Thyroid gland (tissue), 4 donors: Measurements from ENCODE around the gene FGD3. TPM values are rescaled to one million over a fixed set of nuclear protein-coding genes. Genes with fewer than 3 reads are reported as not detected.
A peak's percentile ranks its signal among the peaks of the same experiment; 100 is the strongest.

Experiments
- DNase-seq, 2 donors: peaks; one replicate each; pipeline ENCODE4 v3.0.0-alpha.2; 2019
- H3K27ac ChIP-seq, 3 donors: fragments of 200-600 bp; sonication (generic); 1 replicate in 2 of 3; 2 replicates in 1 of 3; pipeline ENCODE4 v1.5.1; 2016 to 2019; ENCODE audit warnings: mild to moderate bottlenecking in 1 of 3, moderate library complexity in 1 of 3
- H3K27me3 ChIP-seq: fragments of 200-600 bp; sonication (generic); one replicate; pipeline ENCODE4 v1.5.1; 2019
- H3K36me3 ChIP-seq, 2 donors: fragments of 200-600 bp; sonication (generic); one replicate each; pipeline ENCODE4 v1.5.1; 2016 to 2019
- H3K4me1 ChIP-seq, 2 donors: fragments of 200-600 bp; sonication (generic); one replicate each; pipeline ENCODE4 v1.5.1; 2017 to 2019
- H3K4me3 ChIP-seq, 3 donors: fragments of 200-600 bp; sonication (generic); replicated peaks in 1 of 3; 1 replicate in 2 of 3; 2 replicates in 1 of 3; pipeline ENCODE4 v1.5.1; 2016; ENCODE audit warnings: mild to moderate bottlenecking in 1 of 3
- H3K9me3 ChIP-seq: fragments of 200-600 bp; sonication (generic); one replicate; pipeline ENCODE4 v1.5.1; 2017
- POLR2A ChIP-seq, 2 donors: fragments of 450-650 bp; IDR thresholded peaks; one replicate each; pipeline ENCODE4 v1.6.1; 2017; ENCODE audit warnings: antibody characterized with exemption in 2 of 2, mild to moderate bottlenecking in 2 of 2, moderate library complexity in 1 of 2
- WGBS, 2 donors: methylation state at CpG; one replicate each; pipeline ENCODE4 v1.1.5; 2017; 5-methylcytosine and 5-hydroxymethylcytosine counted together
- intact Hi-C: fragments of 100-400 bp; cut with DNase I; formaldehyde crosslinking; loops from one replicate; pipeline ENCODE4 v1.15.1; 2023
- total RNA-seq, 4 donors: library from RNA; depleted of rRNA; stranded (reverse); fragments of >200 nt; gene quantifications; one replicate each; pipeline ENCODE4 v1.2.3, GENCODE V29; 2016
- TF ChIP-seq, protein P1 (sequence below), 6 experiments: fragments of 200-600 bp in 3 of 6; fragments of 450-650 bp in 3 of 6; sonication (generic) in 3 of 6; IDR thresholded peaks; one replicate each; pipeline ENCODE4 v1.5.1; 2016 to 2019; ENCODE audit warnings: antibody characterized with exemption in 6 of 6, mild to moderate bottlenecking in 2 of 6, inconsistent platforms in 1 of 6, moderate library complexity in 1 of 6

The FGD3 gene
- total RNA-seq, 4 donors from 2014 or later = 5.2 to 6.6 (median 5.6) TPM

DNA sequence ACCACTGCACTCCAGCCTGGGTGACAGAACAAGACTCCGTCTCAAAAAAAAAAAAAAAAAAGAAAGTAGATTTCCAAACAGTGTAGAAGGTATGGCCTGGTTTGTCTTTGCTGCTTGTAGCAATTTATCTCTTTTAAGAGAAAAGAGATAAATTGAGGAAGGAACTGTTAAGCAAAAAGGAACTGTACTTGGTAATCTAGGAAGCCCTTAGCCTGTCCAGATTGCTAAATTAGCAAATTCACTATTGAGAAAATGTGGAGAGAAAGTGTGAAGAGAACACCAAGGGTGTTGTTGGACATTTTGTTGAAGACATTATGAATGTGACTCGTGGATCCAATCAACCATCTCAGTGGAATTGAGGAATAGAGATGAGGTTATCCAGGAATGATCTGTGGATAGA, 98.2 kb downstream of the FGD3 start:
- Histone ChIP-seq H3K4me3 (no peak overlapping the region), H3K36me3 (no peaks in the 10 kb centered on the region), H3K9me3 (no peaks in the 10 kb centered on the region), H3K4me1 (peaks cover 0 to 10% of the 10 kb centered on the region in 2 donors), H3K27me3 (no peaks in the 10 kb centered on the region), H3K27ac (no peak overlapping the region)
- 76 to 79% methylated on average over 2 of the region's 2 CpGs for WGBS, 2 donors
- intact Hi-C loops = no loop called here
- no peak for DNase-seq
- TF ChIP-seq POLR2A (IDR thresholded peaks at IDR 0.05) = no peak
- TF ChIP-seq, protein P1, sequence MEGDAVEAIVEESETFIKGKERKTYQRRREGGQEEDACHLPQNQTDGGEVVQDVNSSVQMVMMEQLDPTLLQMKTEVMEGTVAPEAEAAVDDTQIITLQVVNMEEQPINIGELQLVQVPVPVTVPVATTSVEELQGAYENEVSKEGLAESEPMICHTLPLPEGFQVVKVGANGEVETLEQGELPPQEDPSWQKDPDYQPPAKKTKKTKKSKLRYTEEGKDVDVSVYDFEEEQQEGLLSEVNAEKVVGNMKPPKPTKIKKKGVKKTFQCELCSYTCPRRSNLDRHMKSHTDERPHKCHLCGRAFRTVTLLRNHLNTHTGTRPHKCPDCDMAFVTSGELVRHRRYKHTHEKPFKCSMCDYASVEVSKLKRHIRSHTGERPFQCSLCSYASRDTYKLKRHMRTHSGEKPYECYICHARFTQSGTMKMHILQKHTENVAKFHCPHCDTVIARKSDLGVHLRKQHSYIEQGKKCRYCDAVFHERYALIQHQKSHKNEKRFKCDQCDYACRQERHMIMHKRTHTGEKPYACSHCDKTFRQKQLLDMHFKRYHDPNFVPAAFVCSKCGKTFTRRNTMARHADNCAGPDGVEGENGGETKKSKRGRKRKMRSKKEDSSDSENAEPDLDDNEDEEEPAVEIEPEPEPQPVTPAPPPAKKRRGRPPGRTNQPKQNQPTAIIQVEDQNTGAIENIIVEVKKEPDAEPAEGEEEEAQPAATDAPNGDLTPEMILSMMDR (IDR thresholded peaks at IDR 0.05) = no peak

DNA sequence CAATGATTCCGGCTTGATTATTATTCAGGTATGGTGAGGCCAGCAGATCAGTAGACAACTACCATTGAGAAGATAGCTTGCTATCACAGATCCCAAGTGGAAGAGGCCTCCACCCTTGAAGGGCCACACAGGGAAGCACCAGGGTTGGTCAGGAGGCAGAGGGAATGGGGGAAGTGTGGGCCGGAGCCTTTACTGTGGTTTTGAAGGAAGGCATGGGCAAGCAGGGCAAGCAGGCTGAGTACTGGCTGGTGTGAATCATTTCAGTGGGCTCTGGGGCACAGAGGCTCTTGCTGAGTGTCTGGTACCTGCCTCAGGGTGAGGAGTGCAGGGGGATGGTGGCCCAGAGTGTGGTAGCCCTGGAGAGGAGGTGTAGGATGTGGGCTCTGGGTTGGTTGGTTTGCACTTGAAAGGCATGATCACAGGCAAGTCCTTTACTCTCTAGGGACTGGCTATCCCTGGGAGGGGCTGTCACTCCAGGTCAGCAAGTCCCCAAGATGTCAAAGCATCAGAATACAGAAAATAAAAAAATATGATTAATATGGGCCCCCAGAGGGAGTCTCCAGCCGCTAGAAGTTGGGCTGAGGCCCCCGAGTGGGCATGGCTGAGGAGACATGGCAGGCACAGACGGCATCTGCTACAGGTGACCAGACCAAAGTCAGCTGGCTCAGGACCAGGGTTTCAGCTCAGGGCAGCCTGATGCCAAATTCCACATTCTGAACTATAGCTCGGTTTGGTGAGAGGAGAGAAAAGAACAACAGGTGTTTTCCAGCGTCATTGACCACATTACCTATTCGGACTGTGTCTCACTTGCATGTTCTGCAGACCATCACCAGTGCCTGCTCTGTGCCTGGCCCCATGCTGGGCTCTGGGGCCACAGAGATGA, 101.5 kb downstream of the FGD3 start:
- intact Hi-C loops = no loop called here
- no peak overlapping the region for H3K4me3 ChIP-seq
- peak overlapping the region in 2 of 3 donors; percentile 7 to 75 for H3K27ac ChIP-seq
- WGBS, 2 donors = 47 to 61% methylated on average over 8 of the region's 8 CpGs
- no peaks in the 10 kb centered on the region for H3K9me3 ChIP-seq
- no peaks in the 10 kb centered on the region for H3K27me3 ChIP-seq
- no peaks in the 10 kb centered on the region for H3K36me3 ChIP-seq
- H3K4me1 ChIP-seq = peaks cover 18 to 38% of the 10 kb centered on the region in 2 donors
- TF ChIP-seq, protein P1 (IDR thresholded peaks at IDR 0.05) = no peak
- no peak for TF ChIP-seq POLR2A (IDR thresholded peaks at IDR 0.05)
- DNase-seq = peak; percentile 75 to 77

DNA sequence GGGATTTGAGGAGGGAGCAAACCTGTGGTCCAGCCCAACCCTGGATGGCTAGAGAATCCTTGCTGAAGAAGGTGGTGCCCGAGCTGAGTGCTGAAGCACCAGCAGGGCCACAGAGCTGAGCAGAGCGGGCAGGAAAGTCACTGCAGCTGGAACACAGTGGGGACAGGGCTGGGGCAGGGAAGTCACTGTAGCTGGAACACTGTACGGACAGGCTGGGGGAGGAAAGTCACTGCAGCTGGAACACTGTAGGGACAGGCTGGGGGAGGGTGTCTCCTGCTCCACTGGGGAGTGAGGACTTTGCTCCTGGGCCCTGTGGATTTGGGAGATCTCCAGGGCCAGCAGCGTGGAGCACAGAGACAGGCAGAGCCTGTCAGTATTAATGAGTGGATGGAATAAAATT, 102.2 kb downstream of the FGD3 start:
- Histone ChIP-seq H3K36me3 (no peaks in the 10 kb centered on the region), H3K4me1 (peaks cover 24 to 45% of the 10 kb centered on the region in 2 donors), H3K27me3 (no peaks in the 10 kb centered on the region), H3K9me3 (no peaks in the 10 kb centered on the region), H3K27ac (peak overlapping the region in 2 of 3 donors; percentile 7 to 75), H3K4me3 (no peak overlapping the region)
- intact Hi-C loops = no loop called here
- peak; percentile 15 to 32 for DNase-seq
- TF ChIP-seq, protein P1 (IDR thresholded peaks at IDR 0.05) = no peak
- WGBS, 2 donors = 68 to 83% methylated on average over 4 of the region's 4 CpGs

DNA sequence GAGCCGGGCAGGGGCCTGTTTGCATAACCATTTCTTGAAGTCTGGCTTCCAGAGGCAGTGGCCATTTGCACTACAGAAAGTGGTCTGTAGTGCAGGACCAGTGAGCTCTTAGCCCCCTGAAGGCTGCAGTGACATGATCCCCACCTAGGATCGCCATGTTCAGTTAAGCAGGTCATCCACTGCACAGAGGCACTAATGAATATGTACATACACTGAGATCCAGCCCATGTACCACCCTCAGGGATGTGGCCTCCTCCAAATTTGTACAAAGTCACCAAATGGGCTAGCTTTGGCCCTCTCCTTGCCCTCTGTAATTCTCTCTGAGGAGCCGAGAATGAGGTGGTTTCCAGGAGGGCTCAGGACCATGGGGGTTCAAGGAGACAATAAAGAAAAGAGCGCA, 102.9 kb downstream of the FGD3 start:
- DNase-seq = no peak
- no peak for TF ChIP-seq POLR2A (IDR thresholded peaks at IDR 0.05)
- TF ChIP-seq, protein P1 (IDR thresholded peaks at IDR 0.05) = no peak
- no peaks in the 10 kb centered on the region for H3K36me3 ChIP-seq
- intact Hi-C loops = no loop called here
- H3K4me1 ChIP-seq = peaks cover 32 to 53% of the 10 kb centered on the region in 2 donors
- no peaks in the 10 kb centered on the region for H3K9me3 ChIP-seq
- no peak overlapping the region for H3K27ac ChIP-seq
- H3K27me3 ChIP-seq = no peaks in the 10 kb centered on the region
- no peak overlapping the region for H3K4me3 ChIP-seq
- WGBS, 2 donors = 95 to 96% methylated on average over 4 of the region's 4 CpGs

DNA sequence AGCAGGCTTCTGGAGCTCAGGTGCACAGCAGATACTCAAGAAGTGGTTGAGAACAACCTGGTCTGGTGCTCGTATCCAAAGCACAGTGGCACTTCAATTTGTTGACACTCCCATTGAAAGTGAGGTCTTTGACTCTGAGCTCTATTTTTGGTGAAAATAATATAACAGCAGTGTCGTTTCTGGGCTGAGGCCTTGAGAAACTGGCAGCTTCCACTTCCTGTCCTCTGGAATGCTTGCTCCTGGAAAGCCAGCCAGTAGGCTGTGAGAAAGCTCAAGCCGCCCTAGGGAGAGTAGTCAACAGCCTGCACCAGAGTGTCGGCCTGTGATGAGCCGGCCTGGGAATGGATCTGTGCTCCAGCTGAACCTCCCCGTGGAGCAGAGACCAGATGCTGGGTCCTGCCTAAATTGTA, 104.4 kb downstream of the FGD3 start:
- intact Hi-C loops = no loop called here
- H3K4me1 ChIP-seq = peaks cover 32 to 53% of the 10 kb centered on the region in 2 donors
- no peak overlapping the region for H3K4me3 ChIP-seq
- no peaks in the 10 kb centered on the region for H3K36me3 ChIP-seq
- no peaks in the 10 kb centered on the region for H3K27me3 ChIP-seq
- no peaks in the 10 kb centered on the region for H3K9me3 ChIP-seq
- no peak for TF ChIP-seq POLR2A (IDR thresholded peaks at IDR 0.05)
- TF ChIP-seq, protein P1 (IDR thresholded peaks at IDR 0.05) = no peak
- H3K27ac ChIP-seq = peak overlapping the region; percentile 68 to 76 (median 72)
- 18 to 20% methylated on average over 5 to 6 of the region's 6 CpGs for WGBS, 2 donors
- DNase-seq = peak; percentile 71
